NCI-H1694 (cell line): ENCODE data around the gene SORCS2.

Source experiments
- DNase-seq: peaks from one replicate; lab custom pipeline; 2025; lab: John Stamatoyannopoulos, UW

The SORCS2 gene

GRCh38 chr4:7747566-7747965 lies 555.2 kb downstream of the SORCS2 start:
- no peak for DNase-seq

- DNase-seq: no peak
Observed at GRCh38 chr4:7750523-7750922, 558.2 kb downstream of the SORCS2 start.

GRCh38 chr4:7750972-7751371 lies 558.6 kb downstream of the SORCS2 start:
- DNase-seq: no peak

DNA sequence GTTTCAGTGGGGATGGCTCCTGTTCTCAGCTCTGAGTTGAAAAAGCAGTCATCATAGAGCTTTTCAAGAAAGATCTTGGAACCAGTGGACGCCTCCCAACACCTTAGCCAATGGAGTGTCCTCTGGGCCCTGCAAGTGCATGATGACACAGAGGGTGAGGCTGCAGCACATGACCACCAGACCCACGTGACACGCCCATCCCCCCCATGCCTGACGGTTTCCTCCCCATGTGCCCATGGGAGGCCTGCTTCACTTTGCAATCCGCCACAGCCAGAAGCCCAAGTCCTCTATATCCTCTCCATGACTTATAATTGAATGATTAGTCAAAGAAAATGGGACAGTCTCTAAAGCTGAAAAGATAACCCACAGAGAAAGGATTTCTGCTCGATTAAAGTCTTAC lies 560.3 kb downstream of the SORCS2 start:
- no peak for DNase-seq

DNA sequence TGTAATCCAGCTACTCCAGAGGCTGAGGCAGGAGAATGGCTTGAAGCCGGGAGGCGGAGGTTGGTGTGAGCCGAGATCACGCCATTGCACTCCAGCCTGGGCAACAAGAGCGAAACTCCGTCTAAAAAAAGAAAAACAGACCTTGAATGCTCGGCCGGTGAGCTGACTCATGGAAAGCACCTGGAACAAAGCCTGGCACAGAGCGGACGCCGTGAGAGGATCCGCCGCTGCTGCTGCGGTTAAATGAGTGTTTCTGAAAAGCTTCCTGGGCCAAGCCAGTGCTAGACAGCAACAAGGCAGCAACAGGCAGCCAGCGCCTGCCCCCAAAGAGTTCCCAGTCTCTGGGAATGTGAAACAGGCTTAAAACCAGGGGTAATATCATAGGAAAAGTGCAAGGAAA lies 560.9 kb downstream of the SORCS2 start:
- no peak for DNase-seq

- no peak for DNase-seq
Observed at GRCh38 chr4:7753931-7754465, 561.7 kb downstream of the SORCS2 start.

DNA sequence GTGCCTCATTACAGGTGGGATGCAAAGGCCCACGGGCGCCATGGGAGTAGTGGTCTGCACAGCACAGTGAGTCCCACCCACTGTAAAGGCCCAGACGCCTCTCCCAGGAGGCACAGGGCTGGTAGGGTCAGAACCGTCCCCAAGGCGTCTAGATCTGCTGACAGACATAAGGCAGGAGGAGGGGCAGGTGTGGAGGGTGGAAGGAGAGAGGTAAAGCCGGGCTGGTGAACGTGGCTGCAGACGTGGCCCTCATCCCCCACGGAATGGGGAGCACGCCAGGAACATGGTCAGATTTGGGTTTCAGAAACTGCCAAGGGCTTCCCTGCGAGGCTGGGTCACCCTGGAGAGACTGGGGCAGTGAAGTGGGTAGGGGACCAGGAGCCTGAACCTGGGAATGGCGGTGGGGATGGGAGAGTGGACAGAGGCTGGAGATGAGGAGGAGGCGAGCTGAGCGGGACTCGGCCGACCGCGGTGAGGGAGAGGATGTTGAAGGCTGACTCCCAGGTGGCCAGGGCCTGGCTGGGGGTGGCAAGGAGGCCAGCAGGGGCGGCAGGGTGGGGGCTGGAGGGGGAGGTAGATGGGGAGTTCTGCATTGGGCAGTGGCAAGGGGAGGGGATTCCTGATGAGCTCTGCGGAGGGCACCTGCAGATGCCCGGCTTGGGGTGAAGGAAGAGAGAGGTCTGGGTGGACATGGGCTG lies 562.4 kb downstream of the SORCS2 start:
- DNase-seq: no peak

DNA sequence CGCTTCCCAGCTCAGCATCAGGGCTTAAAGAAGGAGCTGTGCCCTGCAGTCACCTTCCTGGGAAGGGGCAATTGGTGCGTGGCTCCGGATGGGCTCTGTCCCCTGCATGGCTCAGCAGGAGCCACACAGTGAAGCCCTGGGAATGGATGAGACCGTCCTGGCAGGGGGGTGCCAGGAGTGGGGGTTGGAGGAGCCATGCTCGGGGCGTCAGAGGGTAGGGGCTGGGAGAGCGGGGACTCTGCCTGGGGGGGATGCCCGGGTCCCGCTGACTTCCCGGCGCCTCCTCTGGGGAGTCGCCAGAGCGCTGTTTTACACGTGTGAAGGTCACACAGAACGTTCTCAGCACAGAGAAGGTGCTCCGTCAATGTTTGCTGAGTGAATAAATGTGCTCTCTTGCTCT lies 563.2 kb downstream of the SORCS2 start:
- DNase-seq: no peak

GRCh38 chr4:7756071-7756470 lies 563.7 kb downstream of the SORCS2 start:
- no peak for DNase-seq

DNA sequence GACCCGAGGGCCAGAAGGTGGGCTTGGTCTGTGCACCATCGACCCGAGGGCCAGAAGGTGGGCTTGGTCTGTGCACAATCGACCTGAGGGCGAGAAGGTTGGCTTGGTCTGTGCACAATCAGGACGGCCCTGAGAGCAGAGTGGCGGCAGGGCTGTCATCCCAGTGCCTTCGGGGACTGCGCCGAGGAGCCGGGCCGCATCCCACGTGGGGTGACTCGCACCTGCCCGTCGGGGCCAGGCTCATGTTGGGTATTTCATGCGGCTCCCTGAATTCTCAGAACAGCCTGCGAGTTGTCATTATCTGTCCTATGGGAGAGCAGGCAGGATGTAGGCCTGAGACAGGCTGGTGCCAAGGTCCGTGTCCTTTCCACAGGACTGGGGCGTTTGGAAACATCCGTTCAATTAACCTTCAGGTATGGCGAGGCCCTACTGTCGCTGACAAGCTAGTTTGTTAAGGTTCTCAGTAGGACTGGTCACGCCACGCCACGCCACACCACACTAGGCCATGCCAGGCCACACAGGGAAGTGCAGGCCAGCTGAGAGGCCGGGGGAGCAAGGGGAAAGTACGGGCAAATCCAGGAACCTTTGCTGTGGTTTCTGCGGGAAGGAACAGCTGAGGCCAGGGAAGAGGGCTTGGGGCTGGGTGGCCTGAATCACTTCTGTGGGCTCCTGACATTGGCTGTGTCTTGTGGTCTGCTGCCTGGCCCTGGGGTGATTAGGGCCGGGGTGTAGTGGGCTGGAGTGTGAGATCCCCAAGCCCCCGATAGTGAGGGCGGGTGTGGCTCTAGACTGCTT lies 564.4 kb downstream of the SORCS2 start:
- DNase-seq: no peak

DNA sequence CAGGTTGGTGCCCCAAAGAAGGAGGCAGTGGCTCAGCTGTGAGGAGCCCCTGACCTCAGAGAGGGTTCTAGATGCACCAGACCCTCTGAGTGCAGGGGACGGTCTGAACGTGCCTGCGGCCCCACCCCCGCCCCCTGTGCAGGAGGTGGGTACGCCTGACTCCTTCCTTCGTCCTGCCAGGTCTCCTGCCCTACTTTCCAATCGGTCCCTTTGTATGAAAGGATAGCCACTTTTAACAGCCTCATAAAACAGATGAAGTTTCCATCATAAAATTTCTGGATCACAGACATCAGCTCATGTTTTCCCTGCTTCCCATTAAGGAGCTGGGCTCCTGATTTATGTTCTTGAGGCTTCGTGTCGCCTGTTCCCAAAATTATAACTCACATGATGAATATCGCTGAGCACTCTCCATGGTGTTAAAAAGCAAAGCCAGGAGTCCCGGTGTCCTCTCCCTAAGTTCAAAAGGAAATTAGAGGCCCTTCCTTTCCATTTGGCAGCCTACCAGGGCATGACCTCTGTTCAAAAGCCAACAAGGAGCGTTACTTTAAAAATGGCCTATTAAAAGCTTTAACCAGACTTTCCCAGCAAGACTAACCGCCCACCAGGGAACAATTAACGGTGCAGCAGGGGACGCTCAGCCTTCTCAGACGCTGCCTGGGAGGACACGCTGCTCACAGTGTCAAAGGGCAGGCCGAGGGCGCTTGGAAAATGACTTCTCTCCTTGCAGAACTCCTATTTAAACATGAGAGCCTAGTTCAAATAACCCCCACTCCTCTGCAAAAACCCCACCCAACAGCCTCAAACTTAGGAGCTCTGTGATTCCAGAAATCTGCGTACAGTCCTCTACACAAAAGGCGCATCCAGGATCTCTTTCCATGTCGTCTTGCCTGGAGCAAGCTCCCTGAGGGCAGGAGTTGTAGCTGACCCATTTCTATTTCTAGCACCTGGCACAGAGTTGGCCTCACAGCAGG lies 565.4 kb downstream of the SORCS2 start:
- DNase-seq: no peak

DNA sequence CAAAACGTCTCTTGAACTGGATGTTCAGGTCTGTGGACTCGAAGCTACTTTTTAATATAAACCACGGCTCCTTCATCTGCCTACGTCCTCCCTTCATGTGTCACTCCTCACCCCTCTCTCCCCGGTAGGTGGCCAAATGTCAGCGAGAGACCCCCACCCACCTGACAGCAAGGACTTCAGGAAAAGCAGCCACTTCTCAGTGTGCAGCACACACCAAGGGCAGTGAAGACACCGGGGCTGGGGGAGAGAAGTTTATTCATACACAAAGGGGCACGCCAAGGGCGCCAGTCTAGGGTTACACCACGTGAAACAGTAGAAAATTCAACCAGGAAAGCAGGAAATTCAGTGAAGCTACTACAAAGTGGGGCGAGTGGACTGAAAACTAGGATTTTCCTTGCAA lies 566.1 kb downstream of the SORCS2 start:
- no peak for DNase-seq

DNA sequence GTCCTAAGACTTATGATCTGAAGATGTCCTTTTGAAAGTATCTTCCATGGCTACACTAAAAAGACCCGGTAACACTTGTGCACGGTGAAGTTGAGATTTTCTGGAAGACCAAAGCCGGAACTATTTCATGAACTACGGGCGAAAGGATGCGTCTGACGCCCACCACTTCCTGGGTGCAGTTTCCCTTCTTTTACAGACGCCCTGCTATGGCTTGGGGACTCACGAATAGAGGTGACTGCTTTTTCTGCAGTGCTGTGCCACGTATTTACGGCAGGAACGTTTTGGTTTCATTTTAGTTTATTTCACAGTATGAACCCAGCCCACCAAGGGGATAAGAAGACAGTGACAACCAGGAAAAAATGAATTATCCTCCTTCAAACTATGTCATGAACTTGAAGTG lies 566.9 kb downstream of the SORCS2 start:
- no peak for DNase-seq

DNA sequence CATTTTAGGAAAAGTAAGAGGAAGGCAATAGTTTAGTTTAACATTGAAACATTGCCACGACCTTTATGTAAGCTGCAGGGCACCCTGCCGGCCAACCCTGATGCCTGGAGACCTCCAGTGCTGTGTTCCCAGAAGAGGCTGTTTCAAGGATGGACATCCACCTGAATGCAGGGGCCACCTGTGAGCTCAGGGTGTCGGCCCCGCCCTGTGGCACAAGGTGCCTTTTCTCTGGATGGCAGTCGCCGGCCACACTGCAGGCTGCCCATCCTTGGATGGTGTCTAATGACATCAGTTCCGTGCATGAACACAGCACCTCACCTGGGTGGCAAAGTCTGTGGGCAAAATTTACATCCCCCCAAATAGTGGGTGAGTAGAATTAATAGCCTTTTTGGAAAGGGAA lies 567.3 kb downstream of the SORCS2 start:
- DNase-seq: no peak

DNA sequence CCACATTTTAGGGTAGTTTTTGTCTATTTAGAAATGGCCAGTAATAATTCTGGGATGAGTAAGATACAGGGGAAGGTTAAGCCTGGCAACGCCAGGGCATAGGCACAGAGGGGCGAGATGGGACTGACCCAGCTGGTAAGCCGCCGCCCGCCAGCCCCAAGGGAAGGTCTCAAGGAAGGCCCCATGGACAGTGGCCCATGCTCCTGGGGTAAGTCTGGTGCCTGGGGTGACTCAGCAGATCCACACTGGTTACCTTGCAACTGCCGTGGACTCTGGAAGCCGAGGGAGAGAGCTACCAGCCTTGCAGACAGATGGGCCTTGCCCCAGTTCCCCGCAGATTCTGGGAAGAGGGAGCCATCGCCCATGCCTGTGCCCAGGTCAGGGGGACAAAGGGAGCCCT lies 567.9 kb downstream of the SORCS2 start:
- no peak for DNase-seq

GRCh38 chr4:7760706-7761105 lies 568.4 kb downstream of the SORCS2 start:
- DNase-seq: no peak

GRCh38 chr4:7761312-7761711 lies 569.0 kb downstream of the SORCS2 start:
- DNase-seq: no peak

- no peak for DNase-seq
Observed at GRCh38 chr4:7761720-7762119, 569.4 kb downstream of the SORCS2 start.

DNA sequence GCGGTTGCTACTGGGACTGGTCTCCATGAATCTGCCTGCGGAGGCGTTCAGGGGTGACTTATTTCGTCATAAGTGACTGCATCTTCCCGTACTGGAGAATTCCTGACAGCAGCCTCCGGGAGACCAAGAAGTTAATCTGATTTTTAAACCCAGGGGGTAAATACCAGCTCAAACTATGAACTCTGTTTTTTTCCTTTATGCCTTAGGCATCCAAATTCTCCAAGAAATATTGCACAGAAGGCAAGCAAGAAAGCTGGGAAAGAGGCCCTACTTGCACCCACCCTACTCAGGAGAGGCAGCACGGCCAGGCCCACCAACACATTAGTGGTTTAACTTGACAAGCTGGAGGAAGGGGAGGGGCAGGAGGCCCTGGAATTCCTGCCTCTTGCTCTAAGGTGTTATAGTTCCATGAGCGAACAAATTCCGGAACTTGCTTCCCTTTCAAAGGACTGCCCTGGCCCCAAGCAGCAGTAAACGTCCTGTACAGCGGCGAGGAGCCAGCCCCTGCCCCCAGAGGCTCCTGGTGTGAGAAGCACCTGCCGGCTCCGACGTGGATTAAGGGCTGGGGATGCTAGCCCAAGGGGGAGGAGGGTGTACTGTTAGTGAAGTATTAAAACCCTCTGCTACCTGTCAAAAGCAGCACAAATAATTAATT lies 570.2 kb downstream of the SORCS2 start:
- DNase-seq: no peak

DNA sequence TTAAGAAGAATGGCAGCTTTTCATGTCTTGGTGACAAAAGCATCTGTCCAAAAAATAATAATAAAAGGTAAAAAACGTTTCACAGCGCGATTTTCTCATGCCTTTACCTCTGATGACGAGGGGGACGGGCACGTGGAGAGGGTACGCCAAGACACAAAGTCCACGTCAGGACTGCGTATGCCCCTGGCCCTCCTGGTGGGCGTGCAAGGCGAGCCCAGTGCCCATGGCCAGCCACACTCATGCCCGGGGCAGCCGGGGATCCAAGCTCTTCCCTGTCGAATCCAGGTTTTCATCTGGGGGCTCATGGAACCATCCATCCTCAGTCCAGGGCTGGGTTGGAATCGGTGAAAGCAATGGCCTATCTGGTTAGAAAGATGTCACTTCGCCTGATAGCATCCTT lies 570.8 kb downstream of the SORCS2 start:
- no peak for DNase-seq

- DNase-seq: no peak
Observed at GRCh38 chr4:7763788-7764187, 571.5 kb downstream of the SORCS2 start.

DNA sequence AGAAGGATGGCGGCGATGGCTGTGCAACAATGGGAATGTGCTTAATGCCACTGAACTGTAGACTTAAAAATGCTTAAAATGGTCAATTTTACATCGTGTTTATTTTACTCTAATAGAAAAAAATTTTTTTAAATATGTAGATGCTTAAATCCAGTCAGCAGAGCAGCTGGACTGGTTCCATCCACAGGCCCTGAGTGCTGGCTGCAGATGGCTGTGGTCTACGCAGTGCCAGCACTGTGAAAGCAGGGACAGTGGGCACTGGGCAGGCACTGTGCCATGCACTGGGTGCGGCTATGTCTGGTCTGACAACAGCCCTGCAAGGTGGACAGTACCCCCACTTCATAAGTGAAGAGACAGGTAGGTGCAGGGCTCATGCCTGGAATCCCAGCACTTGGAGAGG lies 572.1 kb downstream of the SORCS2 start:
- DNase-seq: no peak
